Cardiac fibroblast (primary cell): Measurements from ENCODE around the gene FNIP1.

Source experiments
- DNase-seq, 2 donors: peaks; one replicate each; pipeline versions ENCODE4 v3.0.0 to v3.0.0-alpha.2; 2010; ENCODE audit warnings: low read depth in 2 of 2
- H3K4me3 ChIP-seq, 2 donors: replicated peaks in 1 of 2; 1 replicate in 1 of 2; 2 replicates in 1 of 2; pipeline ENCODE4 v1.5.1; 2011; ENCODE audit warnings: low read depth in 2 of 2, low read length in 2 of 2, mild to moderate bottlenecking in 2 of 2, moderate library complexity in 1 of 2
- TF ChIP-seq, protein P1 (sequence below): IDR thresholded peaks from one replicate; pipeline ENCODE4 v1.5.1; 2011; ENCODE audit warnings: low read depth, mild to moderate bottlenecking, low read length, inconsistent platforms

FNIP1 gene

DNA sequence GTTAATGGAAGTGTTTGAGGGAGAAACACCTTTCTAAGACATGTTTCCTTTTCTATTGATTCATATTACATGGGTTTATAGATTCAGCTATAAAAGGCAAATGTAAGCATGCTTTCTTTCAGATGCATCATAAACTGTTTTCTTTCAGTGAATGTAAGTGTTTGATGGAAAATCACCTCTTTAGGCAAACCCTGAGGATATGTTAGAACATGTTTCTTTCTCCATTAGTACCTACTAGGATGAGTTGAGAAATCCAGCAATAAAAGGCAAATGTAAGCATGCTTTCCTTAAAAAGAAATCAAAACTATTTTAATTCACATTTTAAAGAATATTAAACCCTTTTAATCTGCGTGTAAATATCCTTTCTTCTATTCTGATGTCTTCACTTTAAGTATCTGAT, 31.6 kb downstream of the FNIP1 start:
- H3K4me3 ChIP-seq: no peak overlapping the region
- no peak for DNase-seq
- TF ChIP-seq, protein P1, sequence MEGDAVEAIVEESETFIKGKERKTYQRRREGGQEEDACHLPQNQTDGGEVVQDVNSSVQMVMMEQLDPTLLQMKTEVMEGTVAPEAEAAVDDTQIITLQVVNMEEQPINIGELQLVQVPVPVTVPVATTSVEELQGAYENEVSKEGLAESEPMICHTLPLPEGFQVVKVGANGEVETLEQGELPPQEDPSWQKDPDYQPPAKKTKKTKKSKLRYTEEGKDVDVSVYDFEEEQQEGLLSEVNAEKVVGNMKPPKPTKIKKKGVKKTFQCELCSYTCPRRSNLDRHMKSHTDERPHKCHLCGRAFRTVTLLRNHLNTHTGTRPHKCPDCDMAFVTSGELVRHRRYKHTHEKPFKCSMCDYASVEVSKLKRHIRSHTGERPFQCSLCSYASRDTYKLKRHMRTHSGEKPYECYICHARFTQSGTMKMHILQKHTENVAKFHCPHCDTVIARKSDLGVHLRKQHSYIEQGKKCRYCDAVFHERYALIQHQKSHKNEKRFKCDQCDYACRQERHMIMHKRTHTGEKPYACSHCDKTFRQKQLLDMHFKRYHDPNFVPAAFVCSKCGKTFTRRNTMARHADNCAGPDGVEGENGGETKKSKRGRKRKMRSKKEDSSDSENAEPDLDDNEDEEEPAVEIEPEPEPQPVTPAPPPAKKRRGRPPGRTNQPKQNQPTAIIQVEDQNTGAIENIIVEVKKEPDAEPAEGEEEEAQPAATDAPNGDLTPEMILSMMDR: no peak

DNA sequence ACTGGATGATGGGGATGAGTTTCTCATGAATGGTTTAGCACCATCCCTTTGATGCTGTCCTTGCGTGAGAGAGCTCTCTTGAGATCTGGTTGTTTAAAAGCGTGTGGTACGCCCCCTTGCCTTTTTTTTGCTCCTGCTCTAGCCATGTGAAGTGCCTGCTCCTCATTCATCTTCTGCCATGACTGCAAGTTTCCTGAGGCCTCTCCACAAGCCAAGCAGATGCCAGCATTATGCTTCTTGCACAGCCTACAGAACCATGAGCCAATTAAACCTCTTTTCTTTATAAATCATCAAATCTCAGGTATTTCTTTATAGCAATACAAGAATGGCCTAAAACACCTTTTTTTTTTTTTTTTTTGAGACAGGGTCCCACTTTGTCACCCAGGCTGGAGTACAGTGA, 32.8 kb downstream of the FNIP1 start:
- TF ChIP-seq, protein P1: no peak
- no peak for DNase-seq
- no peak overlapping the region for H3K4me3 ChIP-seq

DNA sequence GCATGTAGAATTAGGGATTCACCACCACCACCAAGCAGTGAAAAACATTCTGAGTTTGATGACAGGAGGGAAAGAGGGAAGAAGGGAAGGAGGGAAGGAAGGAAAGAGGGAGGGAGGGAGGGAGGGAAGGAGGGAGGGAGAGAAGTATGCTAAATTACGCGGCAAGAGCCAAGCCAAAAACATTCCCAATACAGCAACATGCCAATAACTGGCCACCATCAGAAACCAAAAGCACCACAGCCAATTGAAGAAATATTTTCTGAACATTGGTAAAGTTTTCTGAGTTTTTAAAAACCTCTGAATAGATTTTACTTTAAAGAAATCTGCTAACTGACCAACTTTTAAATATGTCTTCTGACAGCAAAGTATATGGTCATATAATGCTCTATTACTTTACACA, 36.0 kb downstream of the FNIP1 start:
- TF ChIP-seq, protein P1: no peak

DNA sequence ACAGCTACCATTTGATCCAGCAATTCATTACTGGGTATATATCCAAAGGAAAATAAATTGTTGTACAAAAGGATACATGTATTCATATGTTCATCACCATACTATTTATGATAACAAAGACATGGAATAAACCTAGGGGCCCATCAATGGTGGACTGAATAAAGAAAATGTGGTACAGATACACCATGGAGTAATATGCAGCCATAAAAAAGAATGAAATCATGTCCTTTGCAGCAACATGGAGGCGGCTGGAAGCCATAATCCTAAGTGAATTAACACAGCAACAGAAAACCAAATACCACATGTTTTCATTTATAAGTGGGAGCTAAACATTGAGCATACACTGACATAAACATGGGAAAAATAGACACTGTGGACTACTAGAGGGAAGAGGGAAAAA, 37.1 kb downstream of the FNIP1 start:
- H3K4me3 ChIP-seq: no peak overlapping the region
- TF ChIP-seq, protein P1: no peak

More for the DNA sequence above, 36.0 kb downstream of the FNIP1 start:
- no peak overlapping the region for H3K4me3 ChIP-seq
- no peak for DNase-seq

DNA sequence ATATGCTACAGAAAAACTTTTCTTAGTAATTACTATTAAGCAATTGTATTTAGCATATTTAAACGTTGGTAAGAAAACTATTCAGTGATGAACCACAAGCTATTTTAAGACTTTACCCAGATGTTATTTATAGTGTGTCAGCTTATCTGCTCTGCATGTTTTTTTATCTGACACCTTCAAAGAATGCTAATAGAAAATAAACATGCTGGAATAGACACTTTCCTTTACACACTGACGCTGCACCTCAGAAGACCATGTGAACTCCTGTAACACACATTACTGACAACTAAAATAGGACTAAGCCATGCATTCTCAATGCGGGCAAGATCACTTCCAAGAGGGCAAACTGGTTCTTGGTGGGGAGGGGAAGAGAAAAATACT, 38.3 kb downstream of the FNIP1 start:
- no peak for DNase-seq
- TF ChIP-seq, protein P1: no peak

More for the DNA sequence above, 37.1 kb downstream of the FNIP1 start:
- no peak for DNase-seq

DNA sequence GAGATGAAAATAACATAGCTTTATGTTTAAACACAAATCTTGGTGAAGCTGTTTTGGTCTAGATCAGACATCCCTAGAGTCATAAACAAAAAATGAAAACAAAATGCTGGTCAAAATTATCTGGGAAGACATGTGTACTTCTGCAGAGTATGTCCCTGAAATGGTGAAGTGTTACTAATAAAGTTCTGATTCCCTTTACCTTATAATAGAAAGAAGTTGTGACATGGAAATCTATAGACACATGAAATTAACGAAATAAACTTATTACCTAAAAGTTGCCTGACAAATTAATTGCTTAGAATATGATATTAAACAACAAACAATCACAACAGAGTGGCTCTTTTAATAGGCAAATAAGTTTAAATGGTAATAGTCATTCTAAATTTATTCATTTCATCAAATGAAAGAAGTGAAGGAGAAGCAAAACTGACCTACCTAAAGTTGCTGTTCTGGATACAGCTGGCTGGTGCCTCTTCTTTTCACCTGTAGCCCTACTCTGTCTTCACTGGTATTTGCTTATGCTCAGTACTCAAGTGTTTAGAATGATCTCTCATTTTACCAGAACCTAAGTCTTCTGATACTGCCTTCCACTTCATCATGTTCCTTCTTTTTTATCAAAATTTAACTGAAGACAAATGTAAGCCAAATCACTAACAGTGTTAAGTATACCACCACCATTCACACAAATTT, 38.8 kb downstream of the FNIP1 start:
- TF ChIP-seq, protein P1: no peak
- DNase-seq: no peak
- H3K4me3 ChIP-seq: no peak overlapping the region

More for the DNA sequence above, 38.3 kb downstream of the FNIP1 start:
- no peak overlapping the region for H3K4me3 ChIP-seq

DNA sequence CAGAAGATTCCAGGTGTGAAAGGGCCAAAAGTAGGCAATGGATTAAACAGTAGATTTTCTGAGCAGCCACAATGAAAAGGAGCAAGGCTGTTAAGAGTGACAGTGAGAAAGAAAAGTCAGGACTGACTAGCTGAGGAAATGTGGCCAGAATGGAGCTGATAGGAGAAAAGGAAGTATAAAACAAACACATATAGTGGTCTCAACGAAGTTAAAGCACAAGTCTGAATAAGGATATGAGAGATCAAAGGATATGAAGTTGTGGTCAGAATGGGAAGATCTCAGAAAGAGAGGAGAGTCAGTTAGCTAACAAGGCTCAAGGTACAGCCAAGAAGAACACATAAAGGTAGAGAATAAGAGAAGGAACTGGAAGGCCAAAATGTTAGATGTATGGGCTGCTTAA, 39.9 kb downstream of the FNIP1 start:
- TF ChIP-seq, protein P1: no peak
- no peak overlapping the region for H3K4me3 ChIP-seq
- DNase-seq: no peak
